ENCODE measurements around the gene DCAF4.
"Not testable (repeated sequence)": the region's sequence is repeated elsewhere in the genome, so short reads cannot be mapped to it uniquely, and the experiment has no call there.

The DCAF4 gene

DNA sequence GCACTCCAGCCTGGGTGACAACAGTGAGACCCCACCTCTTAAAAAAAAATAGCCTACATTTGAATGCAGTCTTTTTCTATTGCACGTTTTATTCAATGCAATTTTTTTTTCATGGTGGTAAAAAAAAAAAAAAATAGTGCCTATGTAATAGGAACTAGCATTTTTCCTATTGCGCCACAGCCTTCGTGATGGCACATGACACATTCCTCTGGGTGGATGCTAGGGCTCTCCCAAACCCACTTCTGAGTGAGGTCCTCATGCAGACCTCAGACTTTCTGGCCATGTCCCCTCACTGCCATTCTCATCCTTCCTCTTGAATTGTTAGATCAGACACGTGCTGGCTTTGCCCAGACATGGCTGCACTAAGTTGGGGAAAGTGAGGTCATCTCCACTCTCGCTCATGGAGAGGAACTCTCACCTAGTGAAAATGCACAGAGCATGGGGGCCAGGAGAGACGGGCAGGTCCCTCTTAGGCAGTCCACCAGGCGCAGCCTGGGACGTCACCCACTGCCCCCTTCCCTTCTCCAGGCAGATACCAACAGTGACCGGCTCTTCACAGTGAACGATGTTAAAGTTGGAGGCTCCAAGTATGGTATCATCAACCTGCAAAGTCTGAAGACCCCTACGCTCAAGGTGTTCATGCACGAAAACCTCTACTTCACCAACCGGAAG lies 19.2 kb downstream of the DCAF4 start:
- no peak for DNase-seq (ENCODE audit: extremely low spot score)
- TF ChIP-seq, protein P1, sequence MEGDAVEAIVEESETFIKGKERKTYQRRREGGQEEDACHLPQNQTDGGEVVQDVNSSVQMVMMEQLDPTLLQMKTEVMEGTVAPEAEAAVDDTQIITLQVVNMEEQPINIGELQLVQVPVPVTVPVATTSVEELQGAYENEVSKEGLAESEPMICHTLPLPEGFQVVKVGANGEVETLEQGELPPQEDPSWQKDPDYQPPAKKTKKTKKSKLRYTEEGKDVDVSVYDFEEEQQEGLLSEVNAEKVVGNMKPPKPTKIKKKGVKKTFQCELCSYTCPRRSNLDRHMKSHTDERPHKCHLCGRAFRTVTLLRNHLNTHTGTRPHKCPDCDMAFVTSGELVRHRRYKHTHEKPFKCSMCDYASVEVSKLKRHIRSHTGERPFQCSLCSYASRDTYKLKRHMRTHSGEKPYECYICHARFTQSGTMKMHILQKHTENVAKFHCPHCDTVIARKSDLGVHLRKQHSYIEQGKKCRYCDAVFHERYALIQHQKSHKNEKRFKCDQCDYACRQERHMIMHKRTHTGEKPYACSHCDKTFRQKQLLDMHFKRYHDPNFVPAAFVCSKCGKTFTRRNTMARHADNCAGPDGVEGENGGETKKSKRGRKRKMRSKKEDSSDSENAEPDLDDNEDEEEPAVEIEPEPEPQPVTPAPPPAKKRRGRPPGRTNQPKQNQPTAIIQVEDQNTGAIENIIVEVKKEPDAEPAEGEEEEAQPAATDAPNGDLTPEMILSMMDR (IDR thresholded peaks at IDR 0.05; ENCODE audit: control extremely low read depth, extremely low read depth, low read depth, missing control alignments) = no peak
- POLR2A ChIA-PET = no interaction called here
- CTCF ChIA-PET = interaction anchor here (2.3 to 4.4 kb wide), 2 partner anchors 28 to 429 kb away, joined by 10 to 23 read pairs; no protein-coding TSS in a partner anchor

DNA sequence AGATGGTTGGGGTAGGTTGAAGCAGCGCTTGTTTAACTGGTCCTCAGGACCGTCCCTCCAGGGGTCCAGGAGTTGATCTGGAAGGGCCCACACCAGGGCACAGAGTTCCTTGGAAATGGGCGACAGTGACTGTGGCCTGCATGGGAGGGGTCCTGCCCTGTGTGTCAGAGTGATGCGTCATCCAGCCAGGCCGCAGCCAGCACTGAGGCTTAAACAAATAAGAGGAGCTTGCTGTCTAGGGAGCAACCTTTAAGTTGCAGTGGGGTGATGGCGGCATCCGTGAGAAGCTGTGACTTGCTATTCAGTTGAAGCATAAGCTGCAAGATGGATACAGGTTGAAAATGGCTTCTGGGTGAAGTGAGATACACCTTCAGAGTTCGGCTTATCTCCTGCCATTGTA lies 20.2 kb downstream of the DCAF4 start:
- TF ChIP-seq, protein P1 (IDR thresholded peaks at IDR 0.05; ENCODE audit: control extremely low read depth, extremely low read depth, low read depth, missing control alignments) = no peak
- POLR2A ChIA-PET = interaction anchor here (0.5 kb wide), 1 partner anchor 79 kb away, joined by 4 read pairs; no protein-coding TSS in a partner anchor
- DNase-seq (ENCODE audit: extremely low spot score) = no peak
- CTCF ChIA-PET = interaction anchor here (1.4 to 4.5 kb wide), 5 partner anchors 27 to 441 kb away, joined by 3 to 207 read pairs (median 18); no protein-coding TSS in a partner anchor

DNA sequence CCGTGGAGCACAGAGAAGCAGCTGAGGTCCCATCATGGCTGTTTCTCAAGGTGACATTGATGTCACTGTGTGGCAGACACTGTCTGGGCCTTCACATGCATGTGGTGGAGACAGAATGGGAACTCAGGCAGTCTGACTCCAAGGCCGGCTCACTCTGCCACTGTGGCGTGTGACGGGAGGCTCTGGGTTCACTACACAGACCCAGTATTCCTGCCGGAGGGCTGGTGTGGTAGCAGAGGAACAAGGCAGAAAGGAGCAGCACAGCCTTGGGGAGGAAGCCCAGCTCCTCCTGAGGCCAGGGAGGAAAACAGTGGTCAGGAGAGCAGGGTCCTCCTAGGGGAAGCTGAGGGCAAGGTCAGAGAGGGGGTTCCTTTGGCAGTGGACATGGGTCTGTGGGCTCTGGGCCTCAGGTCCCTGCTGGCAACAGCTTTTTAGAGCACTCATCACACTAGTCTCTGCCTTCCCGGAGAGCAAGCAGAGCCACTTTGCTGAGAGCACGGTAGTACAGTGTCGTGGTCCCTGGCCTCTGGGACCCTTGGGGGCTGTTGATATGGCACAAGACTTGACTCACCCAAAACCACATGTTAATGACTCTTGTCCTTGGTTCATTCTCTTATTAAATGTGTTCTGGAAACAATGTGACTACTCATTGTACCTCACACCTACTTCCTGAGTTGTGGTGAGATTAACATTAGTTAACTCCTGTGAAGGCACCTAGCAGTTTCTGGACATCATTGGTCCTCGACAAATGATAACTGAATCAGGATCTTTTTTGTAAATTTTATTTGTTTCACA lies 21.3 kb downstream of the DCAF4 start:
- ChIA-PET CTCF (interaction anchor here (1.0 to 4.5 kb wide), 25 partner anchors 9 to 1180 kb away, joined by 3 to 207 read pairs (median 7); partner anchors contain the start of genes DCAF4 and DPF3), POLR2A (no interaction called here)
- TF ChIP-seq, protein P1 (IDR thresholded peaks at IDR 0.05; ENCODE audit: control extremely low read depth, extremely low read depth, low read depth, missing control alignments) = no peak

DNA sequence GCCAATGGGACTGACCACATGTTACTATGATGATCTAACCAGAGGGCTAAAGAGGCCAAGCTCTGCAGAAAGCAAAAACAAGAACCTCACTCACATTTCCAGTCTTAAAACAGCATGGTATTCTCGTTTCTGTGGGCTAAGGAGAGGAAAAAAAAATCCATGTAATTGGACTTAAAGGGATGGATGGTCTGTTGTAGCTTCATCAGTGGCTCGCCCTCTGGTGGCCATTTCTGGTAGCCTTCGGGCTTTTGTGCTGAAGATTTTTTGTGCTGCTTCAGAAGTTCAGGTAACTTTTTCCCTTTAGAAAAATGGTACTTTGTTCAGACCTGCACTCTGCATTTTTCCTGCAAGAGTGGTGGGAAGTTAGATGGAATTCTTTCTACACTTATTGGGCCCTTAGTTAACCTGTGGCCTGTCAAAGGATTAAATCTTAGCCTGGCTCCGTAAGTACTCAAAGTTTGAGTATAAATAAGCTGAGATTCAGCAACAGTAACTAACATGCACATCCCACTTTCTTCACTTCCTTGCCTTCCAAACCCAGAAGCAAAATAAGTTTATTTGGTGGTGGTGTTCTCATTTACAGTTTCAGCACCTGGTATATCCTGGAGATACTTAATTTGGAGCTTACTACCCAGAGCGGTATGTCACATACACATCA lies 22.3 kb downstream of the DCAF4 start:
- TF ChIP-seq, protein P1 (IDR thresholded peaks at IDR 0.05; ENCODE audit: control extremely low read depth, extremely low read depth, low read depth, missing control alignments) = peak; percentile 72
- DNase-seq (ENCODE audit: extremely low spot score) = peak; percentile 65
- ChIA-PET POLR2A (no interaction called here), CTCF (interaction anchor here (0.9 to 4.5 kb wide), 37 partner anchors 10 to 1181 kb away, joined by 3 to 207 read pairs (median 5); partner anchors contain the start of genes DCAF4, DPF3 and ZFYVE1)

More for the DNA sequence above, 21.3 kb downstream of the DCAF4 start:
- no peak for DNase-seq (ENCODE audit: extremely low spot score)

DNA sequence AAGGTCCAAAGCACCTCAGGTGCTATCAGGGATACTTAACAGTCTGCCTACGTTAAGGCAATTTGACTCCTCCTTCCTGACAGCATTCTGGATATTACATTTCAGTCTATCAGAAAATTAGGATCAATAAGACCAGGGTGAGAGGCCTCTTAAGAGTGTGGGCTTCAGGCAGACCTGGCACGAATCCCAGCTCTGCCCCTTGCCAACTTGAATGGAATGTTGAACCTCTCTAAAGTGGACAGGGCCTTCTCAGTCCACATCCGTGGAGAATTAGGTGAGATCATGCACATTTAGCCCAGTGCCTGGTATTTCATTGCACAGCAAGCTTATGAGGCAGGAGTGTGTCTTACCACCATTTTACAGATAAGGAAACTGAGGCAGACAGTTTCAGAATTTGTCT lies 25.9 kb downstream of the DCAF4 start:
- no peak for DNase-seq (ENCODE audit: extremely low spot score)

DNA sequence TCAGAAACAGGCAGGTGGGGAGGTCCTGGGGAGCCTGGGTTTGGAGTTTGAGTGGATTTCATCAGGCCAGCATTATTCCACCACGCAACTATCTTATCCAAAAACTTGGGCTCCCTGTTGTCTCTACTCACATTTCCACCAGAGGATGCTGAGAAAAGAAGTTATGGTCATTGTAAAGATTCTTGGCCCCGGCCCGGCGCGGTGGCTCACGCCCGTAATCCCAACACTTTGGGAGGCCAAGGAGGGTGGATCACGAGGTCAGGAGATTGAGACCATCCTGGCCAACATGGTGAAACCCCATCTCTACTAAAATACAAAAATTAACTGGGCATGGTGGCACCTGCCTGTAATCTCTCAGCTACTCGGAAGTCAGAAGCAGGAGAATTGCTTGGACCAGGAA lies 30.5 kb downstream of the DCAF4 start:
- DNase-seq (ENCODE audit: extremely low spot score); POLR2A ChIA-PET: not testable (repeated sequence)
- CTCF ChIA-PET = interaction anchor here (0.7 to 4.0 kb wide), 5 partner anchors 8 to 439 kb away, joined by 3 to 29 read pairs (median 4); no protein-coding TSS in a partner anchor

More for the DNA sequence above, 25.9 kb downstream of the DCAF4 start:
- TF ChIP-seq, protein P1 (IDR thresholded peaks at IDR 0.05; ENCODE audit: control extremely low read depth, extremely low read depth, low read depth, missing control alignments) = no peak
- ChIA-PET POLR2A (interaction anchor here (0.7 kb wide), 1 partner anchor 15 kb away, joined by 4 read pairs; no protein-coding TSS in a partner anchor), CTCF (interaction anchor here (2.1 kb wide), 1 partner anchor 438 kb away, joined by 8 read pairs; no protein-coding TSS in a partner anchor)
